Astrocyte (in vitro differentiated cells and primary cell): Measurements from ENCODE around the gene ROM1. TPM values are rescaled to one million over a fixed set of nuclear protein-coding genes. Genes with fewer than 3 reads are reported as not detected.

Source experiments
- DNase-seq: peaks from one replicate; pipeline ENCODE4 v3.0.0-alpha.2; 2010; ENCODE audit warnings: low read depth
- FAIRE-seq: peaks from 2 replicates; lab custom pipeline; 2011; peaks lifted over from hg19 to GRCh38; lab: Jason Lieb, UNC
- H2AFZ ChIP-seq: 2 replicates; pipeline ENCODE4 v1.6.0; 2012; ENCODE audit warnings: low read depth, low read length, inconsistent platforms
- H3K27ac ChIP-seq: 2 replicates; pipeline ENCODE4 v1.5.1; 2011; ENCODE audit warnings: low read depth, low read length, inconsistent platforms
- H3K27me3 ChIP-seq: 2 replicates; pipeline ENCODE4 v1.6.0; 2011; ENCODE audit warnings: low read length, inconsistent platforms; ENCODE audit not compliant: insufficient read depth
- H3K36me3 ChIP-seq: 2 replicates; pipeline ENCODE4 v1.5.1; 2011; ENCODE audit warnings: low read length, inconsistent platforms; ENCODE audit not compliant: insufficient read depth
- H3K4me1 ChIP-seq: 2 replicates; pipeline ENCODE4 v1.5.1; 2011; ENCODE audit warnings: low read length, inconsistent platforms; ENCODE audit not compliant: insufficient read depth
- H3K4me2 ChIP-seq: 2 replicates; pipeline ENCODE4 v1.6.0; 2012; ENCODE audit warnings: low read length, inconsistent platforms
- H3K4me3 ChIP-seq: 2 replicates; pipeline ENCODE4 v1.5.1; 2011; ENCODE audit warnings: low read depth, mild to moderate bottlenecking, low read length, inconsistent platforms; ENCODE audit not compliant: insufficient read depth
- H3K79me2 ChIP-seq: 2 replicates; pipeline ENCODE4 v1.6.0; 2012; ENCODE audit warnings: mild to moderate bottlenecking, low read length, inconsistent platforms; ENCODE audit not compliant: insufficient read depth
- H3K9ac ChIP-seq: 2 replicates; pipeline ENCODE4 v1.6.0; 2012; ENCODE audit warnings: mild to moderate bottlenecking, low read length, inconsistent platforms
- H3K9me3 ChIP-seq: 2 replicates; pipeline ENCODE4 v1.5.1; 2012; ENCODE audit warnings: low read depth, mild to moderate bottlenecking, low read length, inconsistent platforms; ENCODE audit not compliant: insufficient read depth
- H4K20me1 ChIP-seq: 2 replicates; pipeline ENCODE4 v1.6.0; 2012; ENCODE audit warnings: low read length, inconsistent platforms; ENCODE audit not compliant: insufficient read depth
- H3K27ac Mint-ChIP-seq: one replicate; pipeline ENCODE4 v1.8.0; 2021; ENCODE audit warnings: mild to moderate bottlenecking, mixed read lengths; ENCODE audit not compliant: unreplicated experiment
- H3K27me3 Mint-ChIP-seq: one replicate; pipeline ENCODE4 v1.8.0; 2021; ENCODE audit warnings: low read depth, mixed read lengths; ENCODE audit not compliant: unreplicated experiment
- H3K36me3 Mint-ChIP-seq: one replicate; pipeline ENCODE4 v1.8.0; 2021; ENCODE audit warnings: low read depth, mixed read lengths; ENCODE audit not compliant: unreplicated experiment
- H3K4me1 Mint-ChIP-seq: one replicate; pipeline ENCODE4 v1.8.0; 2021; ENCODE audit warnings: low read depth, mixed read lengths; ENCODE audit not compliant: unreplicated experiment
- H3K4me3 Mint-ChIP-seq: one replicate; pipeline ENCODE4 v1.8.0; 2021; ENCODE audit warnings: mild to moderate bottlenecking, moderate library complexity, mixed read lengths; ENCODE audit not compliant: unreplicated experiment
- H3K9me3 Mint-ChIP-seq: one replicate; pipeline ENCODE4 v1.8.0; 2021; ENCODE audit warnings: mild to moderate bottlenecking, mixed read lengths; ENCODE audit not compliant: unreplicated experiment
- CTCF ChIP-seq: IDR thresholded peaks from 2 replicates; pipeline ENCODE4 v1.5.1; 2011; ENCODE audit warnings: low read depth, mild to moderate bottlenecking, inconsistent platforms, low read length, moderate library complexity; ENCODE audit not compliant: insufficient read depth
- EZH2 ChIP-seq: IDR thresholded peaks from 2 replicates; pipeline ENCODE4 v1.6.1; 2012; ENCODE audit warnings: mild to moderate bottlenecking, low read length, inconsistent platforms; ENCODE audit not compliant: insufficient read depth
- total RNA-seq: library from RNA; stranded (reverse); gene quantifications from 2 replicates; pipeline ENCODE4 v1.2.1, GENCODE V29; 2021

The ROM1 gene
- total RNA-seq, 1 donor from 2014 or later, result 1.3 TPM

GRCh38 chr11:62648185-62648966 lies 35.3 kb downstream of the ROM1 start:
- peaks cover 76% of the 10 kb centered on the region for H3K79me2 ChIP-seq
- H2AFZ ChIP-seq, result no peak overlapping the region
- H3K36me3 ChIP-seq, result peaks cover 15% of the 10 kb centered on the region
- H3K4me3 Mint-ChIP-seq, result no peak overlapping the region
- no peak for DNase-seq
- no peak overlapping the region for H3K4me2 ChIP-seq
- H3K27ac Mint-ChIP-seq, result no peak overlapping the region
- no peak overlapping the region for H3K9ac ChIP-seq
- no peaks in the 10 kb centered on the region for H3K27me3 ChIP-seq
- TF ChIP-seq CTCF, result no peak
- TF ChIP-seq EZH2, result no peak
- peaks cover 7% of the 10 kb centered on the region for H3K4me1 Mint-ChIP-seq
- no peak for FAIRE-seq
- no peaks in the 10 kb centered on the region for H3K9me3 Mint-ChIP-seq
- H3K9me3 ChIP-seq, result no peaks in the 10 kb centered on the region
- no peaks in the 10 kb centered on the region for H3K36me3 Mint-ChIP-seq
- H3K27me3 Mint-ChIP-seq, result no peaks in the 10 kb centered on the region
- H3K4me1 ChIP-seq, result peaks cover 10% of the 10 kb centered on the region
- no peak overlapping the region for H3K4me3 ChIP-seq
- peaks cover 18% of the 10 kb centered on the region for H4K20me1 ChIP-seq
- H3K27ac ChIP-seq, result no peak overlapping the region

- no peak overlapping the region for H3K9ac ChIP-seq
- no peak overlapping the region for H3K27ac ChIP-seq
- Mint-ChIP-seq H3K27ac (no peak overlapping the region), H3K36me3 (no peaks in the 10 kb centered on the region), H3K9me3 (no peaks in the 10 kb centered on the region), H3K4me3 (no peak overlapping the region), H3K4me1 (peaks cover 7% of the 10 kb centered on the region), H3K27me3 (no peaks in the 10 kb centered on the region)
- no peaks in the 10 kb centered on the region for H3K9me3 ChIP-seq
- H3K36me3 ChIP-seq, result peaks cover 15% of the 10 kb centered on the region
- FAIRE-seq (no peak), DNase-seq (no peak)
- no peak overlapping the region for H3K4me2 ChIP-seq
- H3K4me3 ChIP-seq, result no peak overlapping the region
- H3K4me1 ChIP-seq, result peaks cover 10% of the 10 kb centered on the region
- H4K20me1 ChIP-seq, result peaks cover 18% of the 10 kb centered on the region
- H2AFZ ChIP-seq, result no peak overlapping the region
- TF ChIP-seq EZH2 (no peak), CTCF (no peak)
- peaks cover 71% of the 10 kb centered on the region for H3K79me2 ChIP-seq
- H3K27me3 ChIP-seq, result no peaks in the 10 kb centered on the region
These were observed 35.9 kb downstream of the ROM1 start for GRCh38 chr11:62648967-62649364.

- no peak for FAIRE-seq
- H3K9me3 Mint-ChIP-seq, result no peaks in the 10 kb centered on the region
- H3K27me3 Mint-ChIP-seq, result no peaks in the 10 kb centered on the region
These were observed 36.4 kb downstream of the ROM1 start for GRCh38 chr11:62649486-62649885.

More at GRCh38 chr11:62649486-62649885, 36.4 kb downstream of the ROM1 start:
- peaks cover 7% of the 10 kb centered on the region for H3K4me1 Mint-ChIP-seq
- Histone ChIP-seq H3K4me2 (no peak overlapping the region), H3K4me1 (peaks cover 10% of the 10 kb centered on the region), H3K4me3 (no peak overlapping the region), H3K79me2 (peaks cover 66% of the 10 kb centered on the region), H3K9me3 (no peaks in the 10 kb centered on the region), H3K9ac (no peak overlapping the region), H2AFZ (no peak overlapping the region), H3K27ac (no peak overlapping the region), H3K36me3 (peaks cover 12% of the 10 kb centered on the region), H3K27me3 (no peaks in the 10 kb centered on the region), H4K20me1 (peaks cover 13% of the 10 kb centered on the region)
- TF ChIP-seq EZH2 (no peak), CTCF (no peak)
- H3K4me3 Mint-ChIP-seq, result peak overlapping the region; percentile 64
- DNase-seq, result no peak
- H3K36me3 Mint-ChIP-seq, result no peaks in the 10 kb centered on the region
- no peak overlapping the region for H3K27ac Mint-ChIP-seq
